ENCODE results near the gene TMEM17.

Gene TMEM17

GRCh38 chr2:62538756-62539155 lies 32.8 kb upstream of the TMEM17 start:
- TF ChIP-seq CTCF (IDR thresholded peaks at IDR 0.05): no peak

- TF ChIP-seq CTCF (IDR thresholded peaks at IDR 0.05): no peak
These were observed 31.8 kb upstream of the TMEM17 start for GRCh38 chr2:62537814-62538213.

GRCh38 chr2:62536873-62537547 lies 31.0 kb upstream of the TMEM17 start:
- TF ChIP-seq CTCF (IDR thresholded peaks at IDR 0.05): no peak

GRCh38 chr2:62531594-62531993 lies 25.6 kb upstream of the TMEM17 start:
- no peak for TF ChIP-seq CTCF (IDR thresholded peaks at IDR 0.05)

GRCh38 chr2:62529758-62530157 lies 23.8 kb upstream of the TMEM17 start:
- TF ChIP-seq CTCF (IDR thresholded peaks at IDR 0.05): no peak

GRCh38 chr2:62527478-62528210 lies 21.6 kb upstream of the TMEM17 start:
- no peak for TF ChIP-seq CTCF (IDR thresholded peaks at IDR 0.05)

GRCh38 chr2:62526531-62527381 lies 20.8 kb upstream of the TMEM17 start:
- no peak for TF ChIP-seq CTCF (IDR thresholded peaks at IDR 0.05)
